Medulla oblongata (tissue), 1 donor: ENCODE measurements around the gene AQP1.

Experiments used
- DNase-seq: peaks from one replicate; pipeline ENCODE4 v3.0.0-alpha.2; 2015; ENCODE audit errors: extremely low spot score

The AQP1 gene

DNA sequence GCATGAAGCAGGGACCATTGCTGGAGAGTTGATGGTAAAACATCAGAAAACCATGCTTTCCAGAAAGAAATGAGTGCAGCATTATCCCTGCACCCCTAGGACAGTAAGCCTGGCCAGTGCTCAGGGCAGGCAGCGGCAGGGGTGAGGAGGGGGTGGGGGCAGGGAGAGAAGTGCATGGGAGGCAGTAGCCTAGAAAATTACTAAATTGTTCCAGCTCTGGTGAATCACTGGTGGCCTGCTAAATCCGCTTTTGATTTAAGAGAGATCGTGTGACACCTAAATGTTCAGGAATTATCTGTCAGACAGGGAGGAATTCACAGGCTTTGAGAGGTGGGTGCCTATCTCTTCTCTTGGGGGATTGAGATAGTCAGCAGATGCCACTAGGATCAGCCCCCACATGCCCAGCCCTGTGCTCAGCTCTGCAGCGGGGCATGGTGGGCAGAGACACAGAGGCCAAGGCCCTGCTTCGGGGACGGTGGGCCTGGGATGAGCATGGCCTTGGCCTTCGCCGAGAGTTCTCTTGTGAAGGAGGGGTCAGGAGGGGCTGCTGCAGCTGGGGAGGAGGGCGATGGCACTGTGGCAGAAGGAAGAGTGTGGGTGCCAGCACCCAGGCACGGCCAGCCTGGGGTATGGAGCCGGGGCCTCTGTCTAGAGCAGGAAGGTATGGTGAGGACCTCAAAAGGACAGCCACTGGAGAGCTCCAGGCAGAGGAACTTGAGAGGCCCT lies 5.0 kb upstream of the AQP1 start:
- no peak for DNase-seq

DNA sequence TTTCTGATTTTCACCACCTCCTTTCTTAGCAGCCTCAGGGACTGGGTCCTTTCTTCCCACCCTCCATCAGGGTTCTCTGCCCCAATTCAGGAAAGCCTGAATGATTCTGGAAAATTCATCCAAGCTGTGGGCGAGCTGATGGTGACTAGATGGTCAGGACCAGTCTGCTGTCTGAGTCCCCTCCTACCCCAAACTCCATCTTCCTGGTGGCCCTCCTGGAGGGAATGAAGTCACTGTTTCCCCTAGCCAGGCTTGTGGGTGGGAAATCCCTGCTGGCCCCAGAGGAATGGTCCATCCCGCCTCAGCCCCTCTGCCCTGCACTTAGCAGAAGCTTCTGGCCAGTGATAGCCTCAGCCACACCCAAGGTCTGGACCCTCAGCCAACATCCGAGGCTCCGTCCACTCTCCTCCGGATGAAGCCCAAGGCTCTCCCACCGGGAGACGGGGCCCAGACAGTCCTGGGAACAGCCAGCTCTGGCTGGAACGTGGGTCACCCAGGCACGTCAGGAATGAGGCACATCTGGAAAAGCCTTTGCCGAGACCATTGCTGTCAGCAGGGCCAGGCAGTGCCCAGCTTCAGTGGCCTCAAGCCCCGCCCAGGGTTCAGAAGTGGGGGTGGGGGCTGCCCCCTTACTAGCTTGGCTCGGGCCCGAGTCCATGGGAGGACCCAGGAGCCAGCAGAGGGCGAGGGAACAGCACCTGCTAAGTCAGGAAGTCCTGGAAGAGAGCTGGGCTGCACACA lies 4.0 kb upstream of the AQP1 start:
- no peak for DNase-seq

DNA sequence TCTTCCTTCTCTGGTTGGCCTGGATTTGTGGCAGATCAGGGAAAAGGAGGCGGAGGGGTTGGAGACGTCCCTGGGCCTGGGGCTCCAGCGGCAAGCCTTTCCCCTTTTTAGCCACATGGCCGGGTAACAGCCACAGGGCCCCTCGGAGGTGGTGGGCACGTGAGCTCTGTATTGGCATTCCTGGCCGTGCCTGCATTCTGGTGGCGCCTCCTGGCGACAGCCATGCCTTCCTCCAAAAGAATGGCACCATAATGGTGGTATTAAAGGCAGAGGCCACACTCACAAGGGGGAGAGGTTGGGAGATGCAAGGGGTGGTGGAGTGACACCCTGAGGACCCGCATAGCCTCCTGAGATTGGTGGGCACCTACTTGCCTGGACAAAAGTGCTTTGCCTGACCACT lies 3.0 kb upstream of the AQP1 start:
- DNase-seq: no peak

DNA sequence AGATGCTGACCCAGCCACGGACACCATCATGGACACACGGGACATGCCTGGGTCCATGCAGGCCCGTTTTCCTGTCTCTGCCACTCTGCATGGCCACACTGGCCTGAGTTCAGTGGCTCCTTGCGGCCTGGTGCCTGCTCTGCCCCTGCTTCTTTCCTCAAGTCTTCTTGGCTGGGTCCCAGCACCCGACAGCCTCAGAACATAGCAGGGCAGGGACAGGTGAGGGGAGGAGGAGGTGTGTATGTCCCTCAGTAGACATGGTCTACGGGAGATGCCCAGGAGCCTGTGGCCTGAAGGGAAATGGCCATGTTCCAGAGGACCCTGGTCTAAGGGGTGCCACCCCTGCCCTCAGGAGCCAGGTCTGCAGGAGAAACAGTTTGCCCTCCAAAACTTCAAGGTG lies 2.2 kb upstream of the AQP1 start:
- no peak for DNase-seq

DNA sequence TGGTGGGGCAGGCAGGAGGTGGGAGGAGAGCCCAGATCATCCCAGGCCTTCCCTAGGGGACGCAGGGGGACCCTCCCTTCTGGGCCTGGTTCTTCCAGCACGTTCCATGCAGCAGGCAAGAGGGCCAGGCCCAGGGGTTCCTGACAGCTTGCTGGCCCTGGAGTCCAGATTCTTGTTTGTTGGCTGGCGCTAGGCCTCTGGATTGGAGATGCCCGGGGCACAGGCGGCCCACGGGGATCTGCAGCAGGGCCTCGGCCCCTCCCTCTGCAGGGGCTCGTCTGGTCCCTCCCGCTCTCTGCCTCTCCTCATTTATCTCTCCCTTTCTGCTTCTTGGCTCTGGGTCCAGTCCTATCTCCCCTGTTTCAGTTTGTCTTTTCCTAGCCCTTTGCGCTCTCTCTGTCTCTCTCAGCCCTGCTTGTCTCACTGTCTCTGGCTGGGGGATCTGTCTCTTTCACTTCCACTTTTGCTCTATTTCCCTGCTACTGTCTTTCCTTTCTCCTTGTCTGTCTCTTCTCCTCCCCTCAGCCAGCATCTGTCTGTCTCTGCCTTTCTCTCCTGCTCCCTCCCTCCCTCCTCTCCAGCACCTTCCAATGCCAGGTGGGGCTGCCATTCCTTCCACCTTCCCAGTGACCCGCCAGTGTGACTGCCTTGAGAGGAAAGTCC lies 1.1 kb upstream of the AQP1 start:
- DNase-seq: no peak

DNA sequence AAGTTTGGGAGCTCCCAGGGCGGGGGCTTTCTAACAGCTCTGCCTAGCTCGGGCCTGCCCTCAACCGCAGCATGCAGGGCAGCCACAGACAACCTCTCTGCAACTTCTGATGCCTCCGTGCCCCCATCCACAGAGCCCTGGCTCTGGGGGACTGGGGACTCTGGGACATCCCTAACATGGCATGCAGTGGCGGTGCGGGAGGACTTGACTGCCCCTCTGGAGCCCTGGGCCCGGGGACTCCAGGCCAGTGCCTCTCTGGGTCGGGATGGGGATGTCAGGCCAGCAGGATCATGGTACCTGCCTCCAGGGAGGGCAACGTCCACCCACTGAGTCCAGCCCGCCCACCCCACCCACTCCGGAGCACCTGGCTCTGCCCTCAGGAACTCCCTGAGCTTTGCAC lies 520 bp upstream of the AQP1 start:
- DNase-seq: no peak

DNA sequence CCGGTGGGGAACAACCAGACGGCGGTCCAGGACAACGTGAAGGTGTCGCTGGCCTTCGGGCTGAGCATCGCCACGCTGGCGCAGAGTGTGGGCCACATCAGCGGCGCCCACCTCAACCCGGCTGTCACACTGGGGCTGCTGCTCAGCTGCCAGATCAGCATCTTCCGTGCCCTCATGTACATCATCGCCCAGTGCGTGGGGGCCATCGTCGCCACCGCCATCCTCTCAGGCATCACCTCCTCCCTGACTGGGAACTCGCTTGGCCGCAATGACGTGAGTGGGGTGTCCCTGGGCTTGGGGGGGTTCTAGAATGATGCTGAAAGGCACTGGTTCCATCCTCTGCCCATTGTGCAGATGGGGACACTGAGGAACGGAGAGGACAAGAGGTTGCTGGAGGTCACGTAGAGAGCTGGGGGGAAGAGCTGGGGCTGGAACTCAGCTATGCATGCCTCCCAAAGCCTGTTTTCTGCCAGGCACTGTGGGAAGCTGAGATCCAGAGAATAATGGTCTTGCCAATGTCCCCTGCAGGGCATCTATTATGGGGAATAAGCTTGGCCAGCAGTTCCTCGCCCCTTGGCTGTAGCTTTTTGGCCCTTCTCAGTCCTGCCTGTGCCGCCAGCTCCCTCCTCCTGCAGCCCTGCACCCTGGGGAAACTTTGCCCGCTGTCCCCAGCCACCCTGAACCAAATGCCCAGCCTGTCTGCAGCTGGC lies 523 bp downstream of the AQP1 start:
- no peak for DNase-seq

DNA sequence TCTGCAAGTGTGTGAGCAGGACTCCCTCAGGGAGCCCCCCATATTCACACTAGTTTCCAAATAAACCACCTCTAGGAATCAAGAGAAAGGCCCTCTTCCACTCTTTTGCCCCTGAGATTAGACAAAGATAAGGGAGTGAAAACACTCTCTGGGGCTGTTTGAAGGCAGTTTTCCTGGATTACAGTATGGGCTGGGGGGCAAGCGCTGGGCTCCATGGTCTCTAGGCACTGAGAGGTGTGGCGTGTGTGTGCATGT lies 1.0 kb downstream of the AQP1 start:
- DNase-seq: no peak

DNA sequence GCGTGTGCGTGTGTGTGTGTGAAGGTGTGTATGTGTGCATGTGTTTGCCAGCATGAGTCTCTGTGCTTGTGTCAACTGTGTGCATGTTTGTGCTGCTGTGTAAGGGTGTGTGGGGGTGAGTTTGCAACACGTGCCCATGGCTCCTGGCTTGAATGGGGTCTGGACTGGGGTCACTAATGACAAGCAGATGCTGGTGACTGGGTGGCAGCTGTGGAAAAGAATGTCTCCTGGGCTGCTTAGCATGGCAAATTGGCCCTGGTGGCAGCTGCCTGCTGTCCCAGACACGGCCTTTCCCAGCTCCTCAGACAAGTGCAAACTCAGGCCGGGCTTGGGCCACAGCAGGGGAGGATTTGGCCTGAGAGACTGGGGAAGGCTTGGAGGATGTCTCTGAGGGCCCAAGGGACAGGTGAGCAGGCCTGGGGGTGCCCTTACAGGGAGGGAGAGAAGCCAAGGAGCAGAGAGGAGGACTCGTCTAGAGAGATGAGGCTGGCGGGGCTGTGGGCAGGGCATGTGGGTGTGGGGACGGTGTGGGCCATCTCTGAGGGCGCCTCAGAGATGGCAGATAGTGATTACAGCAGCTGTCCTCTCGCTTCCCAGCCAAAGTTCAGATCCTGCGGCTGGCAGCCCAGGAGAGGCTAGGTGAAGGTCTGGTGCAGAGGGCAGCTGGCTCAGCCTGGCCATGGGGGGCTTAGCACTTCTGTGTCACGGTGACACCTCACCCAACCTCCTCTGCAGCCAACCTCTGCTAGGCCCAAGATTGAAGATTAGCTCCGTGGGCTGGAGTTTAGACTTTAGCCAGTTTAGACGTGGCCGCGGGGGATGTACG lies 1.5 kb downstream of the AQP1 start:
- no peak for DNase-seq

DNA sequence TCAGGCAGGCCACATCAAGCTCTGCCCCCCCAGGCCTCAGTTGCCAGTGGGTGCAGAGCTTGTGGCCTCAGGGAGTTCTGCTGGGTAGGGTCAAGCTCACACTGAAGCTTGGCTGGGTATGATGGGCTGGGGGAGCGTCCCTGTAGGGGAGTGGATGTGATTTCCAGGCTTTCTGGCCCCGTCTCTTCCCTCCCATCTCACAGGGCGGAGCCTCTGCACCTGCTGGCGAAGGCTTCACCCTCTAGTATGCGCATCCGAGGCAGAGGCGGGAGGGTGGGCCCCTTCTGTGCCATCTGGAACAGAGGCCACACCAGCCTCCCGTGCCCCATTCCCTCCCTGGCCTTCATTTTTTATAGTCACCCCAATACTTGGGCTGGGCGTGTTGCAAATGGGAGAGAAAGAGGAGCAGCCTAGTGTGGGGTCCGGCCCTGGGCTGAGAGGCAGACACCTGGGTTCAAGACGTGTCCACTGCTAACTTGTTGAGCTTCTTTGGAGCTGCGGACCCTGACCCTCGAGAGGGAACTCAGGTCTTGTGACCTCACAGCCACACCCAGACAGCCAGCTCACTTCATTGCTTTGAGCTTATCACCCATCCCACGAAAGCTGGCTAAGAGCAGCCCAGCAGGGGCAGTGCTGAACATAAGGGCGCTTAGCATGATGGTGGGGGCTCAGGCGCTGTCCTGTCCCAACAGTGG lies 2.3 kb downstream of the AQP1 start:
- DNase-seq: no peak

DNA sequence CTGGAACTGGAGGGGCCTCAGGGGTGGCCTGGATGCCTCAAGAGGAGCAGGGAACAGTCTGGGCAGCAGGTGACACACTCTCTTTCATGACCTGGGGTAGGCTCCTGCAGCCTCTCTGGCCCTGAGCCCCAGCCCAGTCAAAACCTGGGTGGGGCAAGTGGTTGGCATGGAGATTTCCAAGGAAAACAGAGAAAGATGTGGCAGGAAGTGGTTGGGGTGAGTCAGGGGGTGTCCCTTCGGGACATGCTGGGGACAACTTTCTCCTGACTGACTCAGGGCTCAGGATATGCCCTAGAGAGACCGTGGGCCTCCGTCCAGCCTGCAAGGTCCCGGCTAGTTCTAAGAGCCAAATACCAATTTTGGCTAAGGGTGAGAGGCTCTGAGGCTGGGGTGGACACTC lies 2.9 kb downstream of the AQP1 start:
- no peak for DNase-seq

DNA sequence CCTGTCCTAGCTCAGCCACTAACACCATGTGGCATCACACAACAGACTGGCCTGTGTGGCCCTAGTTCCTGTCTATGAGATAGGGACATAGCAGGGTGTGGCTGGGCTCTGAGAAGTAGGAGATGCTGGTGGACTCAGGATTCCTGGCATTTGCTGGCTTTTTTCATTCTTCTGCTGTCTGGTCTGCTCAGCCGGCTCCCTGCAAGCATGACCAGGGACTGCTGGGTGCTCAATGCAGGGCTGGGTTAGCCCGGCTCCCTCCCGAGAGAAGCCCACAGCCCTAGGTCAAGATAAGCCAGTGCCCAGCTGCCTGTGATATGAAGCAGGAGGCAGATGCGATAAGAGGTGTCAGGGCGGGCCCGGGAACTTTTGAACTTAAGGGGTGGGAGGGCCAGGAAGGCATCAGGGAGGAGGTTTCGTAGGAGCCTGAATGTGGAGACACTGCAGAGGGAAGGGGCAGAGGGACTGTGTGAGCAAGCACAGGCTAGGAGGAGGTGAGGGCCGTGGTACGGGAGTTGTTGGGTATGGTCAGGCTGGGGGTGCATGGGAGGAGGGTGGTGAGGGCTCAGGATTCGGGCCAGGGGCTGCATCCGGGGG lies 3.5 kb downstream of the AQP1 start:
- DNase-seq: no peak

DNA sequence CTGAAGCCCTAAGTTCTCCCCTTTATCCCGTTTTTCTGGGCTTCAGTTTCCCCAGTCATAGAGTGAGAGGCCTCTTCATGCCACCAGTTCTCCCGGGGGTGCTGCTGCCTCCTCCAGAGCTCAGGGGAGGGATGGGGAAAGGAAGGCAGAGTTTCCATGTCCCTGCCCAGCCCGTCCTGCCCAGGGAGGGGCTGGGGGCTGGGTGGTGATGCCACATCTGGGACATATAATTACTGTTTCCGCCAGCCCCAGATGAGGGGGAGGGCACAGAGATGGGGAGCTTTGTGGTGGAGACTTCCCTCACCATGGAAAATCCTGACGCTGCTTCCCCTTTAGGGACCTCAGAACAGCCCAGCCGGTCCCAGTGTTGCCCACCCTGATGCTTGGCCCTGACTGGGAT lies 4.1 kb downstream of the AQP1 start:
- no peak for DNase-seq

DNA sequence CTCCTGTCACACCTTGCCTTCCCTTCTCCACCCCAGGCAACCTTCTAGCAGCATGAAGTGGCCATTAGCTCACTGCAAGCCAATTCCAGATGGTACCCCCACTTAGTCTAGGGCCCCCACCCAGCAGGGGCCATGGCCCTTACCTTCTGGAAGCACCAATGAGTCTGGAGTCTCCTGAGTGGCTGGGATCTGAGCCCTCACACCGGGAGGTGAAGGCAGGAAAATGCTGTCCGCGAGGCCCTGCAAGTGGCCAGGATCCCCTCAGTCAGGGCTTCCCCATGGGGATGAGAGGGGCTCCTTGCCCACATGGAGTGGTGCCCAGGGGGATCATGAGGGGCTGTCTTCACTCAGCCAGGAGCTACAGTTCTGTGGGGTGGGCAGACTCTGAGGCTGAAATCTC lies 4.6 kb downstream of the AQP1 start:
- DNase-seq: no peak

DNA sequence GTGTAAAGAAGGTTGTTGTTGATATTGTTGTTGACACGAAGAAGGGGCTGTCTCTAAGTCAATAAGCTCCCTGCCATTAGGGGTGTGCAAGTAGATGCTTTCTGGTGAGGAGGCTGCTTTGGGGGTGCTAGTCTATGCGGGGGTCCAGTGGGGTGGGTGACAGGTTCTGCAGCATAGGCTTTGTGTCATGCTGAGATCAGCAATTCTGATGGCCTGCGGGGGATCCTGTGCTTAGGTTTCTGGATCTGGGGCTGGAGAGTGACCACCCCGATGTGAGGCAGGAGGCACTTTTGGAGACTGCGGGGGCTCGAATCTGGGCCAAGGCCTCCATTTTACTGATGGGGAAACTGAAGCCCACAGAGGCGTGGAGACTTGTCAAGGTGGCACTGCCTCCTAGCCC lies 5.1 kb downstream of the AQP1 start:
- no peak for DNase-seq

DNA sequence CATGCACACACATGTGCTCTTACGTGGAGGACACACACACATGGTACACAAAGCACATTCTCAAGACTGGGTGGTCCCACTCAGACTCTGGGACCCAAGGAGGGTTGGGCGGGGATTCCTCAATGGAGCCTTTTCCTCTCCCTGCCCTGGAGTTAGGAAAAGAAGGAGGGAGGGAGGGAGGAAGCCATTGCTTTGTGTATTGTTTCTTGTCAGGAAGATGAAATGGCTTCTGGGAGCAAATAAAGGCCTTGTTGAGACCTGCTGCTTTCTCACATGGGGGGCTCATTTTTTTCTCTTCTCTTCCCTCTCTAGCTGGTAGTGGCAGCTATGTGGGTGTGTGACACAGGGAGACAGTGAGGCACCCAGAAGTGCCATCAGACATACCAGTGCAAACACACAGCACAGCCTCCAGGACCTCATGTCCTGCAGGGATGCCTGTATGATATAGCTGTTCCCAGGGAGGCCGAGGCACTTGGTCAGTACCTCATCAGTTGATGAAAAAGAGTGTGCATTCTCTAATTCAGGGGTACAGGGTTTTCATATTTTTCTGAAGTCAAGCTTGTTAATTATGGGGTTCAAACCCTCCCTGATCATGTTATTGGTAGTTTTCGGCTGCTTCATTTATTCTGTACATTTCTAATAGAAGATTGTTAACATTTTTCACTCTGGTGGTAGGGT lies 5.7 kb downstream of the AQP1 start:
- no peak for DNase-seq

DNA sequence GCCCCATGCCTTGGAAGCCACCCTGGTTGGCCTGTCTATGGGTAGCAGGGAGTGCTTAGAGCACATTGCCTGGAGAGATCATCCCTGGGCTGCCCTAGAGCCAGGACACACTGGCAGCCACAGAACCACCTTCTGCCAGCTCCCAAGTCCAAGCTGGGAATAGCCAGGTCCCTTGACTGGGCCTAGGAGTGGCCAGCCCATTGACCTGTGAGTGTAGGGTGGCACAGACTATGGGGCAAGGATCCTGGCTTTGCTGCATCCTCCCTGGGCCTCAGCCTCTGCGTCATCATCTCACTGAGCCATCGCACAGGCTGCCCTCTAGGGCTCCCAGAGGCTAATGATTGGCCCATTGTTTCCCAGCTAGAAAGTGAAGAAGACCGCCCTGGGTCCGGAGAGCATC lies 7.0 kb downstream of the AQP1 start:
- peak; percentile 67 for DNase-seq

DNA sequence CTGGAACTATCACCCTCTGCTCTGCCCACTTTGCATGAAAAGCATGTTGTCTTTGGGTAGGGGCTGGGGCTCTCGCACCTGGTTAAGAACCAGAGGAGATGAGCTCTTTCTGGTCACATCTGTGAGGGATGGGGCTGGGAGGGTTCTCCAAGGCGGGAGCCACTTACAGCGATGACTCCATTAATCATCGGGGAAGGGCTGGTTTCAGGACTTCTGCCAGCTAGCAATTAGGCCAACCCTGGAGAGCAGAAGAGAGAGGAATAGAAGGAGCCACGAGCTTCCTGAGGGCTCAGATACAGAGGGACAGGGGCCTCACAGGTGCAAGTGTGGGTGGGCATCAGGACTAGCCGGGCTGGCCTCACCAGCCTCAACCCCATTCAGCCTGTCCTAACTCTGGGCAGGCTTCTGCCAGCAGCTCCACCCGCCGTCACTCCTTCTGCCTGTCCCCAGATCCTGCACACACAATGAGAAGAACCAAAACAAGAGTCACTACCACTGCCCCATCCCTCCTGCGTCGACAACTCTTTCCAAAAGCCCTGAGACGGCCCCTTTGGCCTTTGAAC lies 8.4 kb downstream of the AQP1 start:
- no peak for DNase-seq

DNA sequence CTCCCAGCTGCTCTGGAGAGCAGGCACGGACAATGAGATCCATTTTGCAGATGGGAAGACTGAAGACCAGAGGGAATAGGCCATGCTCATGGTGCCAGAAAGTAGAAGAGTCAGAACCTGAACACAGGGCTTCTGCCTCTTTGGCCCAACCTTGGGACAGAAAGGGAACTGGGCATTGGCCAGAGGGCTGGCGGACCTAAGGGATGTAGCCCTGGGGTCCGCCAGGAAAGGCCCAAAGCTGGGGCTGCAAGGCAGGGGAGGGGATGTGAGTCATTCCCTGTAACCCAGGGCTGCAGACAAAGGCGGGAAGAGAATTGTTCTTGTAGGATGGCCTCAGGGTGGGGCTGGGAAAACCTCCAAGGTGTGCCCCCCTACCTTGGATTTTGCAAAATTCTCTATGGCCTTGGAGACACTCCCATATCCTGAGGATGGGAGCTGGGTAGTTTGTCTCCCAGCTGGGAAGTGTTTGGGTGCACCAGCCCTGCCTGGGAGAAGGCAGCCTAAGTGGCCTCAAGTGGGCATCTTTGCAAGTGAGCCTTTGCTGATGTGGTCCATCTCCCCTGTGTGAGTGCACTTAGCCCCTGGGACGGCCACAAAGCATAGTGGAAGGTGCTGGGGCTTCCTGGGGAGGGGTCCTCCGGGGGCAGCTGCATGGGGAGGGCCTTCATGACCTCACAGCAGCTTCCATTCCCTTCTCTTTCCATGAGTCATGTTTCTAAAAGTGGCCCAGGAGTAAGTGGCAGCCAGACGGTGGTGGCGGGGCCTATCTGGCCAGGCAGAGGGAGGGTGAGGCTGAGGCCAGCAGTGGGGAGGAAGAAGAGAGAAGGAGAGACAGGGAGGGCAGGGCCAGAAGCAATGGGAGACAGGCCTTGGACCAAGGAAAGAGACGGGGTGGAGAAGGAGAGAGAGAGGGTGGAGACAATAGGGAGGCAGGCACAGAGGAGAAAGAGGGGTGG lies 9.2 kb downstream of the AQP1 start:
- no peak for DNase-seq
